SK-N-SH treated with all-trans-retinoic acid at 6 μM for 48 hours (cell line): ENCODE results near the gene IGFBP7.

Experiments used
- ATAC-seq: fragments of 200-7000 bp; cut with Tn5 transposase; 3 replicates; pipeline ENCODE4 v1.9.1; 2020; ENCODE audit warnings: mild to moderate bottlenecking, moderate library complexity
- ARNTL ChIP-seq: fragments of 450-650 bp; formaldehyde crosslinking; IDR thresholded peaks from 2 replicates; pipeline ENCODE4 v1.5.0; 2020; ENCODE audit warnings: low read depth, mild to moderate bottlenecking, moderate library complexity, borderline replicate concordance
- BACH2 ChIP-seq: fragments of 250-450 bp; sonication (Bioruptor Pico); IDR thresholded peaks from 2 replicates; pipeline ENCODE4 v1.9.0; 2021; ENCODE audit warnings: mild to moderate bottlenecking, borderline replicate concordance
- CSDC2 ChIP-seq: fragments of 250-450 bp; sonication (Bioruptor Pico); IDR thresholded peaks from 2 replicates; pipeline ENCODE4 v1.5.0; 2020; ENCODE audit warnings: mild to moderate bottlenecking, moderate library complexity
- ESRRG ChIP-seq: fragments of 250-450 bp; sonication (Bioruptor Pico); IDR thresholded peaks from 2 replicates; pipeline ENCODE4 v1.6.1; 2021; ENCODE audit warnings: mild to moderate bottlenecking
- GLIS3 ChIP-seq: fragments of 250-450 bp; sonication (Bioruptor Pico); IDR thresholded peaks from 2 replicates; pipeline ENCODE4 v1.5.0; 2020; ENCODE audit warnings: mild to moderate bottlenecking, moderate library complexity
- ISL1 ChIP-seq: fragments of 250-450 bp; sonication (Bioruptor Pico); IDR thresholded peaks from 2 replicates; pipeline ENCODE4 v2.1.2; 2022; ENCODE audit warnings: mild to moderate bottlenecking, moderate library complexity
- PATZ1 ChIP-seq: fragments of 250-450 bp; sonication (Bioruptor Pico); IDR thresholded peaks from 2 replicates; pipeline ENCODE4 v1.8.0; 2020; ENCODE audit warnings: mild to moderate bottlenecking, moderate library complexity, borderline replicate concordance
- PPARA ChIP-seq: fragments of 250-450 bp; sonication (Bioruptor Pico); IDR thresholded peaks from 2 replicates; pipeline ENCODE4 v1.5.0; 2020; ENCODE audit warnings: mild to moderate bottlenecking, borderline replicate concordance
- RARB ChIP-seq: fragments of 250-450 bp; sonication (Bioruptor Pico); IDR thresholded peaks from 2 replicates; pipeline ENCODE4 v1.8.0; 2021; ENCODE audit warnings: mild to moderate bottlenecking, moderate library complexity
- SNAI2 ChIP-seq: fragments of 250-450 bp; sonication (Bioruptor Pico); IDR thresholded peaks from 2 replicates; pipeline ENCODE4 v1.5.0; 2020; ENCODE audit warnings: mild to moderate bottlenecking, moderate library complexity
- TCF4 ChIP-seq: fragments of 250-450 bp; sonication (Bioruptor Pico); IDR thresholded peaks from 2 replicates; pipeline ENCODE4 v1.8.0; 2021; ENCODE audit warnings: mild to moderate bottlenecking, moderate library complexity, borderline replicate concordance
- TOX ChIP-seq: fragments of 250-450 bp; sonication (Bioruptor Pico); IDR thresholded peaks from 2 replicates; pipeline ENCODE4 v1.8.0; 2021; ENCODE audit warnings: mild to moderate bottlenecking, moderate library complexity, borderline replicate concordance
- ZFP3 ChIP-seq: fragments of 250-450 bp; sonication (Bioruptor Pico); IDR thresholded peaks from 2 replicates; pipeline ENCODE4 v1.5.0; 2020; ENCODE audit warnings: mild to moderate bottlenecking, moderate library complexity
- ZFP30 ChIP-seq: fragments of 450-650 bp; formaldehyde crosslinking; IDR thresholded peaks from 2 replicates; pipeline ENCODE4 v1.5.0; 2022; ENCODE audit warnings: mild to moderate bottlenecking, moderate library complexity
- ZNF565 ChIP-seq: fragments of 450-650 bp; formaldehyde crosslinking; conservative IDR thresholded peaks from 2 replicates; pipeline ENCODE4 v1.5.0; 2020; ENCODE audit warnings: low read depth, mild to moderate bottlenecking, moderate library complexity
- ZNF70 ChIP-seq: fragments of 450-650 bp; formaldehyde crosslinking; IDR thresholded peaks from 2 replicates; pipeline ENCODE4 v1.5.0; 2020; ENCODE audit warnings: mild to moderate bottlenecking, moderate library complexity
- TF ChIP-seq, protein P1 (sequence below): fragments of 250-450 bp; sonication (Bioruptor Pico); IDR thresholded peaks from 2 replicates; pipeline ENCODE4 v1.5.1; 2021; ENCODE audit warnings: mild to moderate bottlenecking, moderate library complexity
- TF ChIP-seq, protein P2 (sequence below): fragments of 250-450 bp; sonication (Bioruptor Pico); IDR thresholded peaks from 2 replicates; pipeline ENCODE4 v1.8.0; 2021; ENCODE audit warnings: low read depth, mild to moderate bottlenecking, moderate library complexity, borderline replicate concordance
- TF ChIP-seq, protein P3 (sequence below): fragments of 250-450 bp; sonication (Bioruptor Pico); IDR thresholded peaks from 2 replicates; pipeline ENCODE4 v1.5.0; 2020; ENCODE audit warnings: mild to moderate bottlenecking, moderate library complexity
- TF ChIP-seq, protein P4 (sequence below): fragments of 250-450 bp; sonication (Bioruptor Pico); IDR thresholded peaks from 2 replicates; pipeline ENCODE4 v1.5.1; 2020; ENCODE audit warnings: low read depth, mild to moderate bottlenecking, moderate library complexity

The IGFBP7 gene

GRCh38 chr4:57013543-57014120, 96.6 kb downstream of the IGFBP7 start:
- TF ChIP-seq BACH2 (CRISPR knock-in tag) (no peak), ZNF565 (CRISPR knock-in tag) (no peak), SNAI2 (CRISPR knock-in tag) (no peak), ZNF70 (CRISPR knock-in tag) (no peak), ESRRG (CRISPR knock-in tag) (no peak), TCF4 (CRISPR knock-in tag) (no peak), CSDC2 (CRISPR knock-in tag) (no peak), ZFP3 (CRISPR knock-in tag) (no peak), ARNTL (no peak), ISL1 (CRISPR knock-in tag) (no peak), TOX (no peak), RARB (CRISPR knock-in tag) (no peak)
- TF ChIP-seq, protein P1, sequence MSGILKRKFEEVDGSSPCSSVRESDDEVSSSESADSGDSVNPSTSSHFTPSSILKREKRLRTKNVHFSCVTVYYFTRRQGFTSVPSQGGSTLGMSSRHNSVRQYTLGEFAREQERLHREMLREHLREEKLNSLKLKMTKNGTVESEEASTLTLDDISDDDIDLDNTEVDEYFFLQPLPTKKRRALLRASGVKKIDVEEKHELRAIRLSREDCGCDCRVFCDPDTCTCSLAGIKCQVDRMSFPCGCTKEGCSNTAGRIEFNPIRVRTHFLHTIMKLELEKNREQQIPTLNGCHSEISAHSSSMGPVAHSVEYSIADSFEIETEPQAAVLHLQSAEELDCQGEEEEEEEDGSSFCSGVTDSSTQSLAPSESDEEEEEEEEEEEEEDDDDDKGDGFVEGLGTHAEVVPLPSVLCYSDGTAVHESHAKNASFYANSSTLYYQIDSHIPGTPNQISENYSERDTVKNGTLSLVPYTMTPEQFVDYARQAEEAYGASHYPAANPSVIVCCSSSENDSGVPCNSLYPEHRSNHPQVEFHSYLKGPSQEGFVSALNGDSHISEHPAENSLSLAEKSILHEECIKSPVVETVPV = no peak
- TF ChIP-seq, protein P2, sequence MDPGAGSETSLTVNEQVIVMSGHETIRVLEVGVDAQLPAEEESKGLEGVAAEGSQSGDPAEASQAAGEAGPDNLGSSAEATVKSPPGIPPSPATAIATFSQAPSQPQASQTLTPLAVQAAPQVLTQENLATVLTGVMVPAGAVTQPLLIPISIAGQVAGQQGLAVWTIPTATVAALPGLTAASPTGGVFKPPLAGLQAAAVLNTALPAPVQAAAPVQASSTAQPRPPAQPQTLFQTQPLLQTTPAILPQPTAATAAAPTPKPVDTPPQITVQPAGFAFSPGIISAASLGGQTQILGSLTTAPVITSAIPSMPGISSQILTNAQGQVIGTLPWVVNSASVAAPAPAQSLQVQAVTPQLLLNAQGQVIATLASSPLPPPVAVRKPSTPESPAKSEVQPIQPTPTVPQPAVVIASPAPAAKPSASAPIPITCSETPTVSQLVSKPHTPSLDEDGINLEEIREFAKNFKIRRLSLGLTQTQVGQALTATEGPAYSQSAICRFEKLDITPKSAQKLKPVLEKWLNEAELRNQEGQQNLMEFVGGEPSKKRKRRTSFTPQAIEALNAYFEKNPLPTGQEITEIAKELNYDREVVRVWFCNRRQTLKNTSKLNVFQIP (CRISPR knock-in tag) = no peak
- TF ChIP-seq, protein P3, sequence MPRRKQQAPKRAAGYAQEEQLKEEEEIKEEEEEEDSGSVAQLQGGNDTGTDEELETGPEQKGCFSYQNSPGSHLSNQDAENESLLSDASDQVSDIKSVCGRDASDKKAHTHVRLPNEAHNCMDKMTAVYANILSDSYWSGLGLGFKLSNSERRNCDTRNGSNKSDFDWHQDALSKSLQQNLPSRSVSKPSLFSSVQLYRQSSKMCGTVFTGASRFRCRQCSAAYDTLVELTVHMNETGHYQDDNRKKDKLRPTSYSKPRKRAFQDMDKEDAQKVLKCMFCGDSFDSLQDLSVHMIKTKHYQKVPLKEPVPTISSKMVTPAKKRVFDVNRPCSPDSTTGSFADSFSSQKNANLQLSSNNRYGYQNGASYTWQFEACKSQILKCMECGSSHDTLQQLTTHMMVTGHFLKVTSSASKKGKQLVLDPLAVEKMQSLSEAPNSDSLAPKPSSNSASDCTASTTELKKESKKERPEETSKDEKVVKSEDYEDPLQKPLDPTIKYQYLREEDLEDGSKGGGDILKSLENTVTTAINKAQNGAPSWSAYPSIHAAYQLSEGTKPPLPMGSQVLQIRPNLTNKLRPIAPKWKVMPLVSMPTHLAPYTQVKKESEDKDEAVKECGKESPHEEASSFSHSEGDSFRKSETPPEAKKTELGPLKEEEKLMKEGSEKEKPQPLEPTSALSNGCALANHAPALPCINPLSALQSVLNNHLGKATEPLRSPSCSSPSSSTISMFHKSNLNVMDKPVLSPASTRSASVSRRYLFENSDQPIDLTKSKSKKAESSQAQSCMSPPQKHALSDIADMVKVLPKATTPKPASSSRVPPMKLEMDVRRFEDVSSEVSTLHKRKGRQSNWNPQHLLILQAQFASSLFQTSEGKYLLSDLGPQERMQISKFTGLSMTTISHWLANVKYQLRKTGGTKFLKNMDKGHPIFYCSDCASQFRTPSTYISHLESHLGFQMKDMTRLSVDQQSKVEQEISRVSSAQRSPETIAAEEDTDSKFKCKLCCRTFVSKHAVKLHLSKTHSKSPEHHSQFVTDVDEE (CRISPR knock-in tag) = no peak
- no peak for ATAC-seq

GRCh38 chr4:56999751-57000150, 110.4 kb downstream of the IGFBP7 start:
- ATAC-seq = no peak
- TF ChIP-seq ARNTL = no peak

GRCh38 chr4:56995525-56995924, 114.7 kb downstream of the IGFBP7 start:
- TF ChIP-seq TCF4 (CRISPR knock-in tag) (no peak), CSDC2 (CRISPR knock-in tag) (0 out of 2 replicates have a peak, but pooled peaks have one; percentile 31), SNAI2 (CRISPR knock-in tag) (peak; percentile 46; the same call in 1 of the 2 replicates), ZNF565 (CRISPR knock-in tag) (no peak), ISL1 (CRISPR knock-in tag) (peak; percentile 34)
- peak; percentile 83 for ATAC-seq

GRCh38 chr4:56990109-56990905, 119.9 kb downstream of the IGFBP7 start:
- ATAC-seq = no peak
- TF ChIP-seq BACH2 (CRISPR knock-in tag) = no peak
- TF ChIP-seq, protein P3 (CRISPR knock-in tag) = no peak
- no peak for TF ChIP-seq GLIS3 (CRISPR knock-in tag)
- TF ChIP-seq ZFP3 (CRISPR knock-in tag) = no peak
- TF ChIP-seq TOX = no peak
- TF ChIP-seq ZFP30 (CRISPR knock-in tag) = no peak
- no peak for TF ChIP-seq CSDC2 (CRISPR knock-in tag)
- TF ChIP-seq PATZ1 (CRISPR knock-in tag) = no peak
- no peak for TF ChIP-seq ISL1 (CRISPR knock-in tag)
- TF ChIP-seq PPARA (CRISPR knock-in tag) = no peak
- TF ChIP-seq, protein P4, sequence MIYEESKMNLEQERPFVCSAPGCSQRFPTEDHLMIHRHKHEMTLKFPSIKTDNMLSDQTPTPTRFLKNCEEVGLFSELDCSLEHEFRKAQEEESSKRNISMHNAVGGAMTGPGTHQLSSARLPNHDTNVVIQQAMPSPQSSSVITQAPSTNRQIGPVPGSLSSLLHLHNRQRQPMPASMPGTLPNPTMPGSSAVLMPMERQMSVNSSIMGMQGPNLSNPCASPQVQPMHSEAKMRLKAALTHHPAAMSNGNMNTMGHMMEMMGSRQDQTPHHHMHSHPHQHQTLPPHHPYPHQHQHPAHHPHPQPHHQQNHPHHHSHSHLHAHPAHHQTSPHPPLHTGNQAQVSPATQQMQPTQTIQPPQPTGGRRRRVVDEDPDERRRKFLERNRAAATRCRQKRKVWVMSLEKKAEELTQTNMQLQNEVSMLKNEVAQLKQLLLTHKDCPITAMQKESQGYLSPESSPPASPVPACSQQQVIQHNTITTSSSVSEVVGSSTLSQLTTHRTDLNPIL (CRISPR knock-in tag) = no peak
- TF ChIP-seq ZNF565 (CRISPR knock-in tag) = no peak
- TF ChIP-seq SNAI2 (CRISPR knock-in tag) = no peak
